H1 (cell line): ENCODE results near the gene NABP2. TPM values are rescaled to one million over a fixed set of nuclear protein-coding genes. Genes with fewer than 3 reads are reported as not detected.

Source experiments
- CTCF ChIA-PET: fragments of 300-600 bp; sonication (Branson Sonifier 250); formaldehyde crosslinking; loops from one replicate; lab custom pipeline; 2021; ENCODE audit not compliant: partially characterized antibody; lab: Charles Lee
- POLR2A ChIA-PET: fragments of 300-600 bp; sonication (Branson Sonifier 250); formaldehyde crosslinking; loops from one replicate; lab custom pipeline; 2021; ENCODE audit warnings: inconsistent platforms; ENCODE audit not compliant: partially characterized antibody; lab: Charles Lee
- DNase-seq, 2 experiments: peaks; one replicate each; pipeline versions ENCODE4 v3.0.0 to v3.0.0-alpha.2; 2010 to 2022; ENCODE audit warnings: low spot score in 2 of 2, low read depth in 1 of 2, mixed read lengths in 1 of 2
- FAIRE-seq: peaks from 2 replicates; lab custom pipeline; 2011; peaks lifted over from hg19 to GRCh38; lab: Jason Lieb, UNC
- H2AFZ ChIP-seq: 2 replicates; pipeline ENCODE4 v1.8.1; 2012; ENCODE audit warnings: low read length, inconsistent platforms
- H2AK5ac ChIP-seq: 2 replicates; pipeline ENCODE4 v1.6.1; 2013; ENCODE audit warnings: low read depth, low read length
- H2BK120ac ChIP-seq: replicated peaks from 2 replicates; pipeline ENCODE3; 2013; ENCODE audit warnings: low read depth, low read length, inconsistent platforms
- H2BK12ac ChIP-seq: 2 replicates; pipeline ENCODE4 v1.6.1; 2013; ENCODE audit warnings: low read depth, low read length
- H2BK15ac ChIP-seq: 2 replicates; pipeline ENCODE4 v1.6.1; 2013; ENCODE audit warnings: low read length
- H2BK20ac ChIP-seq: 2 replicates; pipeline ENCODE4 v1.6.1; 2013; ENCODE audit warnings: low read length
- H2BK5ac ChIP-seq: 2 replicates; pipeline ENCODE4 v1.6.1; 2013; ENCODE audit warnings: low read depth, low read length
- H3K14ac ChIP-seq: 2 replicates; pipeline ENCODE4 v1.6.1; 2013; ENCODE audit warnings: inconsistent platforms; ENCODE audit not compliant: insufficient read length
- H3K18ac ChIP-seq: 2 replicates; pipeline ENCODE4 v1.6.1; 2013; ENCODE audit warnings: low read length; ENCODE audit errors: extremely low read depth
- H3K23ac ChIP-seq: 2 replicates; pipeline ENCODE4 v1.6.1; 2013; ENCODE audit warnings: inconsistent platforms; ENCODE audit not compliant: insufficient read length
- H3K23me2 ChIP-seq: 2 replicates; pipeline ENCODE4 v1.6.1; 2013; ENCODE audit warnings: low read depth, low read length
- H3K27ac ChIP-seq: 2 replicates; pipeline ENCODE4 v1.6.1; 2011; ENCODE audit warnings: low read depth, low read length, inconsistent platforms
- H3K27me3 ChIP-seq, 4 experiments: replicated peaks in 1 of 4; 1 replicate in 1 of 4; 2 replicates in 3 of 4; pipeline versions ENCODE4 v1.6.1 to v1.8.1; 2011 to 2013; ENCODE audit warnings: low read length in 3 of 4, mild to moderate bottlenecking in 3 of 4, inconsistent platforms in 2 of 4, mixed read lengths in 2 of 4, moderate library complexity in 1 of 4; ENCODE audit not compliant: control insufficient read depth in 3 of 4, insufficient read depth in 3 of 4; ENCODE audit errors: extremely low read depth in 1 of 4
- H3K36me3 ChIP-seq, 4 experiments: 2 replicates each; pipeline versions ENCODE4 v1.6.1 to v1.8.1; 2011 to 2013; ENCODE audit warnings: mild to moderate bottlenecking in 4 of 4, low read length in 3 of 4, moderate library complexity in 2 of 4, control low read depth in 1 of 4, inconsistent platforms in 1 of 4; ENCODE audit not compliant: insufficient read depth in 4 of 4, control insufficient read depth in 2 of 4
- H3K4ac ChIP-seq: replicated peaks from 2 replicates; pipeline ENCODE3; 2013; ENCODE audit warnings: low read length, low read depth, mixed read lengths, inconsistent platforms; ENCODE audit not compliant: insufficient read length
- H3K4me1 ChIP-seq, 4 experiments: replicated peaks in 1 of 4; 1 replicate in 1 of 4; 2 replicates in 3 of 4; pipeline versions ENCODE4 v1.6.1 to v1.8.1; 2011 to 2013; ENCODE audit warnings: low read length in 3 of 4, inconsistent platforms in 2 of 4, mixed read lengths in 1 of 4; ENCODE audit not compliant: insufficient read depth in 4 of 4, control insufficient read depth in 3 of 4
- H3K4me2 ChIP-seq, 2 experiments: 2 replicates each; pipeline versions ENCODE4 v1.6.1 to v1.8.1; 2011 to 2013; ENCODE audit warnings: low read depth in 2 of 2, low read length in 2 of 2, control low read depth in 1 of 2, inconsistent platforms in 1 of 2, mild to moderate bottlenecking in 1 of 2; ENCODE audit not compliant: insufficient read depth in 1 of 2
- H3K4me3 ChIP-seq, 4 experiments: fragments of 200-600, 300-600 bp in 1 of 4; sonication (generic), shearing (Covaris generic), sonication (Bioruptor Twin) in 1 of 4; 2 replicates each; pipeline versions ENCODE4 v1.5.1 to v1.8.1; 2011 to 2016; ENCODE audit warnings: low read length in 4 of 4, low read depth in 3 of 4, control low read depth in 2 of 4, inconsistent platforms in 2 of 4, mild to moderate bottlenecking in 2 of 4, mixed read lengths in 1 of 4, moderate library complexity in 1 of 4; ENCODE audit not compliant: insufficient read depth in 2 of 4; ENCODE audit errors: extremely low read depth in 1 of 4
- H3K56ac ChIP-seq: replicated peaks from 2 replicates; pipeline ENCODE3; 2013; ENCODE audit warnings: low read depth, mild to moderate bottlenecking, mixed read lengths, low read length, inconsistent platforms; ENCODE audit not compliant: insufficient read length
- H3K79me1 ChIP-seq: 2 replicates; pipeline ENCODE4 v1.6.1; 2013; ENCODE audit warnings: low read depth, low read length, control low read depth
- H3K79me2 ChIP-seq, 2 experiments: 2 replicates each; pipeline versions ENCODE4 v1.6.1 to v1.8.1; 2012 to 2013; ENCODE audit warnings: low read length in 2 of 2, mild to moderate bottlenecking in 2 of 2, inconsistent platforms in 1 of 2; ENCODE audit not compliant: insufficient read depth in 2 of 2, control insufficient read depth in 1 of 2
- H3K9ac ChIP-seq, 4 experiments: replicated peaks in 1 of 4; 1 replicate in 1 of 4; 2 replicates in 3 of 4; pipeline versions ENCODE4 v1.6.1 to v1.8.1; 2011 to 2013; ENCODE audit warnings: low read depth in 3 of 4, low read length in 3 of 4, control low read depth in 2 of 4, mild to moderate bottlenecking in 2 of 4, moderate library complexity in 2 of 4, inconsistent platforms in 1 of 4; ENCODE audit errors: extremely low read depth in 1 of 4
- H3K9me3 ChIP-seq, 2 experiments: 2 replicates each; pipeline versions ENCODE4 v1.6.1 to v1.8.1; 2012 to 2013; ENCODE audit warnings: mild to moderate bottlenecking in 2 of 2, moderate library complexity in 2 of 2, control low read depth in 1 of 2, inconsistent platforms in 1 of 2, low read depth in 1 of 2, low read length in 1 of 2, mixed read lengths in 1 of 2; ENCODE audit not compliant: insufficient read depth in 2 of 2
- H4K20me1 ChIP-seq, 2 experiments: replicated peaks in 1 of 2; 2 replicates each; pipeline versions ENCODE3 to v1.8.1; 2011 to 2013; ENCODE audit warnings: inconsistent platforms in 2 of 2, low read length in 2 of 2, mild to moderate bottlenecking in 1 of 2; ENCODE audit not compliant: insufficient read depth in 2 of 2, control insufficient read depth in 1 of 2
- H4K5ac ChIP-seq: 2 replicates; pipeline ENCODE4 v1.6.1; 2013; ENCODE audit warnings: low read length, low read depth, mixed read lengths, inconsistent platforms; ENCODE audit not compliant: insufficient read length
- H4K8ac ChIP-seq: 2 replicates; pipeline ENCODE4 v1.8.0; 2013; ENCODE audit warnings: mild to moderate bottlenecking, moderate library complexity, low read length, inconsistent platforms; ENCODE audit not compliant: insufficient read depth; ENCODE audit errors: extremely low read depth
- H4K91ac ChIP-seq: replicated peaks from 2 replicates; pipeline ENCODE3; 2013; ENCODE audit warnings: low read length, mixed read lengths, inconsistent platforms; ENCODE audit not compliant: insufficient read length
- E2F6 ChIP-seq: IDR thresholded peaks from 2 replicates; pipeline ENCODE4 v1.6.1; 2012; ENCODE audit warnings: inconsistent platforms
- MAX ChIP-seq: IDR thresholded peaks from 2 replicates; pipeline ENCODE4 v1.6.1; 2012; ENCODE audit warnings: inconsistent platforms
- SIRT6 ChIP-seq: IDR thresholded peaks from one replicate; pipeline ENCODE4 v1.7.1; 2012; ENCODE audit warnings: low read length, inconsistent platforms
- SRF ChIP-seq: IDR thresholded peaks from 2 replicates; pipeline ENCODE4 v1.6.1; 2011; ENCODE audit warnings: mild to moderate bottlenecking, low read depth, low read length, moderate library complexity
- WGBS, 2 experiments: shearing (Covaris generic) in 1 of 2; methylation state at CpG; one replicate each; pipeline versions ENCODE4 v1.1.6 to v1.1.7; 2013 to 2015; ENCODE audit warnings: low lambda C conversion rate in 2 of 2, mixed read lengths in 2 of 2, inconsistent platforms in 1 of 2, low coverage in 1 of 2, missing lambda C conversion rate in 1 of 2; ENCODE audit not compliant: insufficient replicate concordance in 2 of 2, insufficient coverage in 1 of 2, insufficient read length in 1 of 2; ENCODE audit errors: extremely low coverage in 1 of 2, missing lambda C conversion rate in 1 of 2; 5-methylcytosine and 5-hydroxymethylcytosine counted together
- polyA plus RNA-seq, 7 experiments: library from polyadenylated mRNA; depleted of rRNA in 3 of 7; stranded (reverse) in 5 of 7; unstranded in 2 of 7; fragments of >200 nt in 5 of 7; fragments of 200-250 nt in 2 of 7; gene quantifications; 1 replicate in 5 of 7; 2 replicates in 1 of 7; 4 replicates in 1 of 7; pipeline versions ENCODE4 v1.2.1 to v1.2.3, GENCODE V29; 2011 to 2013; ENCODE audit warnings: missing spikeins in 2 of 7, mixed read lengths in 2 of 7
- total RNA-seq: library from RNA; stranded (reverse); fragmentation: NEBNext Ultra II Directional; extraction: Animal tissue kit (Norgen Biotek cat#: 25700); gene quantifications from 2 replicates; pipeline ENCODE4 v1.2.1, GENCODE V29; 2021

The NABP2 gene
- total and polyA plus RNA-seq, 2 of the 8 experiments (the other 6 are each of a cell fraction or from before 2014, with no cell fraction given), result 58.1 to 67.5 TPM

GRCh38 chr12:56261503-56262232 is 37.5 kb downstream of the NABP2 start:
- no peak overlapping the region for H3K4me3 ChIP-seq
- 0 out of 8 replicates have a peak, but pooled peaks cover 0 to under 1% (median 0%) of the 10 kb centered on the region in 4 experiments for H3K36me3 ChIP-seq
- no peak overlapping the region for H3K9ac ChIP-seq
- no peak overlapping the region for H2BK15ac ChIP-seq
- no peak overlapping the region for H3K4me2 ChIP-seq
- no peak overlapping the region for H3K4ac ChIP-seq
- no peak for DNase-seq
- no peak overlapping the region for H2BK20ac ChIP-seq
- H3K9me3 ChIP-seq, result no peaks in the 10 kb centered on the region
- CTCF ChIA-PET, result interaction anchor here (1.0 to 1.5 kb wide), 4 partner anchors 14 to 136 kb away, joined by 3 to 4 read pairs (median 3); no protein-coding TSS in a partner anchor
- H2BK120ac ChIP-seq, result no peak overlapping the region
- H3K23me2 ChIP-seq, result peaks cover 14% of the 10 kb centered on the region; the same call in 1 of the 2 replicates
- no peak overlapping the region for H2AFZ ChIP-seq
- H3K27ac ChIP-seq, result no peak overlapping the region
- H3K4me1 ChIP-seq, result peaks cover 3 to 13% (median 8%) of the 10 kb centered on the region in 4 experiments
- no peak overlapping the region for H2BK12ac ChIP-seq
- peaks cover 2 to 4% of the 10 kb centered on the region in 2 experiments for H4K20me1 ChIP-seq
- H3K18ac ChIP-seq, result no peak overlapping the region
- no peak for FAIRE-seq
- no peak overlapping the region for H4K5ac ChIP-seq
- H4K91ac ChIP-seq, result no peak overlapping the region
- TF ChIP-seq SRF (no peak), MAX (no peak), SIRT6 (no peak), E2F6 (no peak)
- TF ChIP-seq, all 59 proteins: peak for 0
- peaks cover 0 to 5% of the 10 kb centered on the region in 2 experiments; a peak in 1 of 4 replicates for H3K79me2 ChIP-seq
- H3K23ac ChIP-seq, result no peak overlapping the region
- H3K79me1 ChIP-seq, result peaks cover under 1% of the 10 kb centered on the region
- H4K8ac ChIP-seq, result no peak overlapping the region
- WGBS, 2 experiments, result 92% methylated on average over 5 of the region's 5 CpGs; no CpG with 5 or more reads in 1 of the 2 experiments
- H3K56ac ChIP-seq, result no peak overlapping the region
- POLR2A ChIA-PET, result interaction anchor here (1.3 kb wide), 1 partner anchor 41 kb away, joined by 3 read pairs; the partner anchor contains the start of gene RNF41
- no peak overlapping the region for H2AK5ac ChIP-seq
- H3K27me3 ChIP-seq, result no peaks in the 10 kb centered on the region
- no peak overlapping the region for H2BK5ac ChIP-seq
- H3K14ac ChIP-seq, result no peak overlapping the region
